ENCODE measurements around the gene ZBTB12. TPM values are rescaled to one million over a fixed set of nuclear protein-coding genes. Genes with fewer than 3 reads are reported as not detected.
"Not testable (repeated sequence)": the region's sequence is repeated elsewhere in the genome, so short reads cannot be mapped to it uniquely, and the experiment has no call there.

ZBTB12 gene
- total RNA-seq, 1 experiment from 2014 or later, result 13.3 TPM

DNA sequence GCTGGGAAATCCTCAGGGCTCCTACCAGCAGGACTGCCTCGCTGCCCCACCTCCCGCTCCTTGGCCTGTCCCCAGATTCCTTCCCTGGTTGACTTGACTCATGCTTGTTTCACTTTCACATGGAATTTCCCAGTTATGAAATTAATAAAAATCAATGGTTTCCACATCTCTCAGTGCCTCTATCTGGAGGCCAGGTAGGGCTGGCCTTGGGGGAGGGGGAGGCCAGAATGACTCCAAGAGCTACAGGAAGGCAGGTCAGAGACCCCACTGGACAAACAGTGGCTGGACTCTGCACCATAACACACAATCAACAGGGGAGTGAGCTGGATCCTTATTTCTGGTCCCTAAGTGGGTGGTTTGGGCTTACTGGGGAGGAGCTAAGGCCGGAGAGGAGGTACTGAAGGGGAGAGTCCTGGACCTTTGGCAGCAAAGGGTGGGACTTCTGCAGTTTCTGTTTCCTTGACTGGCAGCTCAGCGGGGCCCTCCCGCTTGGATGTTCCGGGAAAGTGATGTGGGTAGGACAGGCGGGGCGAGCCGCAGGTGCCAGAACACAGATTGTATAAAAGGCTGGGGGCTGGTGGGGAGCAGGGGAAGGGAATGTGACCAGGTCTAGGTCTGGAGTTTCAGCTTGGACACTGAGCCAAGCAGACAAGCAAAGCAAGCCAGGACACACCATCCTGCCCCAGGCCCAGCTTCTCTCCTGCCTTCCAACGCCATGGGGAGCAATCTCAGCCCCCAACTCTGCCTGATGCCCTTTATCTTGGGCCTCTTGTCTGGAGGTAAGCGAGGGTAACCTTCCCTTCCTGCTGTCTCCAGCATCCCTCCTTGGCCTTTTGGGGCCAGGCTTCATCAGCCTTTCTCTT lies 43.9 kb upstream of the ZBTB12 start, which contains the start of gene CFB:
CFB (plus strand) TSS at position 589 of the 863 bp plus-strand sequence; CDS start at position 716, 127 bp downstream.
- no peaks in the 10 kb centered on the region for H3K9me3 ChIP-seq (ENCODE audit: low read length)
- H3K4me3 ChIP-seq (ENCODE audit: low read length), result no peak within 1 kb of the TSS
- H4K20me1 ChIP-seq (ENCODE audit: insufficient read depth, low read depth, low read length), result no peaks in the 10 kb centered on the region
- no peaks in the 10 kb centered on the region for H3K9me2 ChIP-seq (replicated peaks; ENCODE audit: insufficient read depth, low read length)
- no peaks in the 10 kb centered on the region for H3K79me2 ChIP-seq (ENCODE audit: low read length)
- no peaks in the 10 kb centered on the region for H3K27me3 ChIP-seq (ENCODE audit: low read length)
- H2AFZ ChIP-seq (ENCODE audit: low read length), result no peak within 1 kb of the TSS
- H3K4me2 ChIP-seq (ENCODE audit: low read depth, low read length, poor library complexity, severe bottlenecking), result no peak within 1 kb of the TSS
- H3K9ac ChIP-seq (ENCODE audit: low read length), result no peak within 1 kb of the TSS
- no peak for DNase-seq
- no peak within 1 kb of the TSS for H3K27ac ChIP-seq (ENCODE audit: low read length)
- no peaks in the 10 kb centered on the region for H3K4me1 ChIP-seq (ENCODE audit: low read length)
- H3K36me3 ChIP-seq (ENCODE audit: insufficient read depth, low read length), result no peaks in the 10 kb centered on the region

DNA sequence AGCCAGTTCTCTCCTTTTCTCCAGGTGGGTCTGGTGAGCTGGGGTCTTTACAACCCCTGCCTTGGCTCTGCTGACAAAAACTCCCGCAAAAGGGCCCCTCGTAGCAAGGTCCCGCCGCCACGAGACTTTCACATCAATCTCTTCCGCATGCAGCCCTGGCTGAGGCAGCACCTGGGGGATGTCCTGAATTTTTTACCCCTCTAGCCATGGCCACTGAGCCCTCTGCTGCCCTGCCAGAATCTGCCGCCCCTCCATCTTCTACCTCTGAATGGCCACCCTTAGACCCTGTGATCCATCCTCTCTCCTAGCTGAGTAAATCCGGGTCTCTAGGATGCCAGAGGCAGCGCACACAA lies 43.2 kb upstream of the ZBTB12 start:
- Histone ChIP-seq H3K27ac (ENCODE audit: low read length) (no peak overlapping the region), H3K9me3 (ENCODE audit: low read length) (no peaks in the 10 kb centered on the region), H3K4me2 (ENCODE audit: low read depth, low read length, poor library complexity, severe bottlenecking) (no peak overlapping the region), H3K79me2 (ENCODE audit: low read length) (no peaks in the 10 kb centered on the region), H4K20me1 (ENCODE audit: insufficient read depth, low read depth, low read length) (no peaks in the 10 kb centered on the region), H3K9ac (ENCODE audit: low read length) (no peak overlapping the region), H3K9me2 (replicated peaks; ENCODE audit: insufficient read depth, low read length) (no peaks in the 10 kb centered on the region), H3K27me3 (ENCODE audit: low read length) (no peaks in the 10 kb centered on the region), H3K4me1 (ENCODE audit: low read length) (peaks cover 3% of the 10 kb centered on the region; the same call in 1 of the 2 replicates), H3K4me3 (ENCODE audit: low read length) (no peak overlapping the region), H3K36me3 (ENCODE audit: insufficient read depth, low read length) (no peaks in the 10 kb centered on the region), H2AFZ (ENCODE audit: low read length) (no peak overlapping the region)
- no peak for DNase-seq

DNA sequence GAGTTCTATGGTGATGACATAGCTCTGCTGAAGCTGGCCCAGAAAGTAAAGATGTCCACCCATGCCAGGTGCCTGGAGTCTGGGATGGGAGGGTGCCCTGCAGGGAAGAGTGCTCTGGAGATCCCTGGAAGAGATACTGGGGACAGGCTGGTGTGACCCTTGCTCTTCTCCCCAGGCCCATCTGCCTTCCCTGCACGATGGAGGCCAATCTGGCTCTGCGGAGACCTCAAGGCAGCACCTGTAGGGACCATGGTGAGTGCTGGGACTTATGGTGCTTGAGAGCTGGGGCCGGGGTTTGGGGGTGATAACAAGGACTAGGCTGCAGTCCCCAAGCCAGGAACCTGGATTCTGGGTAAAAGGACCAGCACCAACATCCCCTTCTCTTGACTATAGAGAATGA lies 41.9 kb upstream of the ZBTB12 start:
- no peaks in the 10 kb centered on the region for H3K36me3 ChIP-seq (ENCODE audit: insufficient read depth, low read length)
- H3K27ac ChIP-seq (ENCODE audit: low read length), result no peak overlapping the region
- DNase-seq, result no peak
- H4K20me1 ChIP-seq (ENCODE audit: insufficient read depth, low read depth, low read length), result no peaks in the 10 kb centered on the region
- H3K9ac ChIP-seq (ENCODE audit: low read length), result no peak overlapping the region
- H3K4me3 ChIP-seq (ENCODE audit: low read length), result no peak overlapping the region
- no peaks in the 10 kb centered on the region for H3K79me2 ChIP-seq (ENCODE audit: low read length)
- H3K27me3 ChIP-seq (ENCODE audit: low read length), result no peaks in the 10 kb centered on the region
- no peak overlapping the region for H2AFZ ChIP-seq (ENCODE audit: low read length)
- no peaks in the 10 kb centered on the region for H3K9me2 ChIP-seq (replicated peaks; ENCODE audit: insufficient read depth, low read length)
- H3K9me3 ChIP-seq (ENCODE audit: low read length), result no peaks in the 10 kb centered on the region
- peaks cover 4% of the 10 kb centered on the region; the same call in 1 of the 2 replicates for H3K4me1 ChIP-seq (ENCODE audit: low read length)
- no peak overlapping the region for H3K4me2 ChIP-seq (ENCODE audit: low read depth, low read length, poor library complexity, severe bottlenecking)

DNA sequence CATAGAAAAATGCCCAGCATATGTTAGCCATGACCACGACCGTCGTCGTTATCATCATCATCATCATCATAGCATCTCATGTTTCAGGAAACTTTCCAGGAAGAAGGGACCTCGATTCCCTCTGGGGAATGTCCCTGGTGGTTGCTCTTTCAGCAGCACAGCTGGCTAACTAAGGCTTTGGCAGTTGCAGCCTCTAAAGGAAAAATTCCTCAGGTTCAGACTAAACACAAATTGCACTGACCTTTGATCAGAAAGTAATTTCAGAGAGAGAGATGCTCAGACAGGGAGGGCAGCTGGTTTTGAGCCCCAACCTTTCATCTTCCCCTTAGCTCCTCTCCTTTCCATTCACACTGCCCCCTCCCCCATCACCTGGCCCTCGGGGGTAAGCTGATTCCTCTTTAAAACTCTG lies 38.4 kb upstream of the ZBTB12 start:
- Histone ChIP-seq H2AFZ (ENCODE audit: low read length) (no peak overlapping the region), H3K4me2 (ENCODE audit: low read depth, low read length, poor library complexity, severe bottlenecking) (no peak overlapping the region)

DNA sequence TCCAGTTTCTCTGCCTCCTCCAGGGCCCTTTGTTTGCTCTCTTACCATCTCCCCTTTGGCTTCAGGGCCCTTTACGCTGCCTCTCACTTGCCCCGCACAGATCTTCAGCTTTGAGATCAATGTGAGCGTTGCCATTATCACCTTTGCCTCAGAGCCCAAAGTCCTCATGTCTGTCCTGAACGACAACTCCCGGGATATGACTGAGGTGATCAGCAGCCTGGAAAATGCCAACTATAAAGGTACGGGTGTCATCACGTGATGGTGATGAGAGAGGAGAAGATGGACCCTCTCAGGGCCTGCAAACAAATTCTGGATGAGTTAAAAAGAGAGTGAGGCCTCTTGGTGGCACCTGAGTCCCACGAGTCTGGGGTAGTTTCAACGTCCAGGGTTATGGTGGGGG lies 33.9 kb upstream of the ZBTB12 start:
- H3K4me3 ChIP-seq (ENCODE audit: low read length), result no peak overlapping the region
- no peaks in the 10 kb centered on the region for H3K36me3 ChIP-seq (ENCODE audit: insufficient read depth, low read length)
- H3K4me2 ChIP-seq (ENCODE audit: low read depth, low read length, poor library complexity, severe bottlenecking), result no peak overlapping the region
- no peaks in the 10 kb centered on the region for H4K20me1 ChIP-seq (ENCODE audit: insufficient read depth, low read depth, low read length)
- DNase-seq, result no peak
- peaks cover 4% of the 10 kb centered on the region; the same call in 1 of the 2 replicates for H3K4me1 ChIP-seq (ENCODE audit: low read length)
- H3K9ac ChIP-seq (ENCODE audit: low read length), result no peak overlapping the region
- H2AFZ ChIP-seq (ENCODE audit: low read length), result no peak overlapping the region
- H3K27me3 ChIP-seq (ENCODE audit: low read length), result no peaks in the 10 kb centered on the region
- no peaks in the 10 kb centered on the region for H3K79me2 ChIP-seq (ENCODE audit: low read length)
- H3K9me2 ChIP-seq (replicated peaks; ENCODE audit: insufficient read depth, low read length), result no peaks in the 10 kb centered on the region
- H3K27ac ChIP-seq (ENCODE audit: low read length), result no peak overlapping the region
- no peaks in the 10 kb centered on the region for H3K9me3 ChIP-seq (ENCODE audit: low read length)

More for the DNA sequence above, 38.4 kb upstream of the ZBTB12 start:
- Histone ChIP-seq H3K9me2 (replicated peaks; ENCODE audit: insufficient read depth, low read length) (no peaks in the 10 kb centered on the region), H4K20me1 (ENCODE audit: insufficient read depth, low read depth, low read length) (no peaks in the 10 kb centered on the region), H3K36me3 (ENCODE audit: insufficient read depth, low read length) (no peaks in the 10 kb centered on the region), H3K79me2 (ENCODE audit: low read length) (no peaks in the 10 kb centered on the region), H3K4me1 (ENCODE audit: low read length) (peaks cover 4% of the 10 kb centered on the region; the same call in 1 of the 2 replicates), H3K9ac (ENCODE audit: low read length) (no peak overlapping the region), H3K27ac (ENCODE audit: low read length) (no peak overlapping the region), H3K9me3 (ENCODE audit: low read length) (no peaks in the 10 kb centered on the region), H3K27me3 (ENCODE audit: low read length) (no peaks in the 10 kb centered on the region), H3K4me3 (ENCODE audit: low read length) (no peak overlapping the region)
- DNase-seq, result peak; percentile 39

DNA sequence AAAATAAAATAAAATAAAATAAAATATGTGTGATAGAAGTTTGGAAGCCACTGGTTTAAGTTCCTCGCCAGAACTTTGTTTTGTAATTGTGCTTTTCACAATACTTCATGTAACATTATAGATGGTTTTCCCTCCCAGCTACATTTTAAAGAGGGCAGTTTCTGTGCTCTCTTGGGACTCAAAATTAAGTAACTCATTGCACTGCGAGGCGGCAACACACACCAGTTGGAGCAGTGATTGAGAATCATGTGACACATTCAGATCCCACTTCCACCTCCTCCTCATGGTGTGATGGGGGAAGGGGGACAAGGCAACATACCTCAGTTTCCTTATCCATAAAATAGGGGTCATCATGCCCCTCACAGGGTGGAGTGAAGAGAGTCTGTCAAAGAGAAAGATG lies 33.1 kb upstream of the ZBTB12 start:
- no peak overlapping the region for H3K4me2 ChIP-seq (ENCODE audit: low read depth, low read length, poor library complexity, severe bottlenecking)
- no peaks in the 10 kb centered on the region for H4K20me1 ChIP-seq (ENCODE audit: insufficient read depth, low read depth, low read length)
- DNase-seq, result no peak
- no peak overlapping the region for H3K9ac ChIP-seq (ENCODE audit: low read length)
- H3K9me2 ChIP-seq (replicated peaks; ENCODE audit: insufficient read depth, low read length), result no peaks in the 10 kb centered on the region
- H3K9me3 ChIP-seq (ENCODE audit: low read length), result no peaks in the 10 kb centered on the region
- H2AFZ ChIP-seq (ENCODE audit: low read length), result no peak overlapping the region
- H3K4me3 ChIP-seq (ENCODE audit: low read length), result no peak overlapping the region
- no peaks in the 10 kb centered on the region for H3K79me2 ChIP-seq (ENCODE audit: low read length)
- no peaks in the 10 kb centered on the region for H3K36me3 ChIP-seq (ENCODE audit: insufficient read depth, low read length)
- no peak overlapping the region for H3K27ac ChIP-seq (ENCODE audit: low read length)
- no peaks in the 10 kb centered on the region for H3K27me3 ChIP-seq (ENCODE audit: low read length)
- H3K4me1 ChIP-seq (ENCODE audit: low read length), result peaks cover under 1% of the 10 kb centered on the region; the same call in 1 of the 2 replicates

DNA sequence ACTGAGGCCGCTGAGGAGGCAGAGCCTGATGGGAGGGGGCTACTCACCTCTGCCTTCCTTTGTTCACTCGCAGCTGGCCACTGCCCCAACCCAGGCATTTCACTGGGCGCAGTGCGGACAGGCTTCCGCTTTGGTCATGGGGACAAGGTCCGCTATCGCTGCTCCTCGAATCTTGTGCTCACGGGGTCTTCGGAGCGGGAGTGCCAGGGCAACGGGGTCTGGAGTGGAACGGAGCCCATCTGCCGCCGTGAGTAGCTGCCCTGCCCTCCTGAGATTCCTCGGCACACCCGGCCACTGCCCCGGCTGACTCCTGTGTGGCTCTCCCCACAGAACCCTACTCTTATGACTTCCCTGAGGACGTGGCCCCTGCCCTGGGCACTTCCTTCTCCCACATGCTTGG lies 31.7 kb upstream of the ZBTB12 start:
- no peak overlapping the region for H3K4me2 ChIP-seq (ENCODE audit: low read depth, low read length, poor library complexity, severe bottlenecking)
- no peaks in the 10 kb centered on the region for H4K20me1 ChIP-seq (ENCODE audit: insufficient read depth, low read depth, low read length)
- no peaks in the 10 kb centered on the region for H3K36me3 ChIP-seq (ENCODE audit: insufficient read depth, low read length)
- H3K9ac ChIP-seq (ENCODE audit: low read length), result no peak overlapping the region
- no peak overlapping the region for H3K4me3 ChIP-seq (ENCODE audit: low read length)
- DNase-seq, result no peak
- H3K9me2 ChIP-seq (replicated peaks; ENCODE audit: insufficient read depth, low read length), result no peaks in the 10 kb centered on the region
- no peaks in the 10 kb centered on the region for H3K27me3 ChIP-seq (ENCODE audit: low read length)
- H2AFZ ChIP-seq (ENCODE audit: low read length), result no peak overlapping the region
- H3K27ac ChIP-seq (ENCODE audit: low read length), result no peak overlapping the region
- no peaks in the 10 kb centered on the region for H3K9me3 ChIP-seq (ENCODE audit: low read length)
- no peaks in the 10 kb centered on the region for H3K4me1 ChIP-seq (ENCODE audit: low read length)
- H3K79me2 ChIP-seq (ENCODE audit: low read length), result no peaks in the 10 kb centered on the region

DNA sequence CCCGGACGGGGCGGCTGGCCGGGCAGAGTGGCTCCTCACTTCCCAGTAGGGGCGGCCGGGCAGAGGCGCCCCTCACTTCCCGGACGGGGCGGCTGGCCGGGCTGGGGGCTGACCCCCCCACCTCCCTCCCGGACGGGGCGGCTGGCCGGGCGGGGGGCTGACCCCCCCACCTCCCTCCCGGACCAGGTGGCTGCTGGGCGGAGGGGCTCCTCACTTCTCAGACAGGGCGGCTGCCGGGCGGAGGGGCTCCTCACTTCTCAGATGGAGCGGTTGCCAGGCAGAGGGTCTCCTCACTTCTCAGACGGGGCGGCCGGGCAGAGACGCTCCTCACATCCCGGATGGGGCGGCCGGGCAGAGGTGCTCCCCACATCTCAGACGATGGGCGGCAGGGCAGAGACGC lies 30.3 kb upstream of the ZBTB12 start:
- not testable (repeated sequence) for H3K9ac ChIP-seq (ENCODE audit: low read length); H3K4me3 ChIP-seq (ENCODE audit: low read length); H3K79me2 ChIP-seq (ENCODE audit: low read length); H3K4me2 ChIP-seq (ENCODE audit: low read depth, low read length, poor library complexity, severe bottlenecking); H3K4me1 ChIP-seq (ENCODE audit: low read length); H4K20me1 ChIP-seq (ENCODE audit: insufficient read depth, low read depth, low read length); H3K27me3 ChIP-seq (ENCODE audit: low read length); H3K36me3 ChIP-seq (ENCODE audit: insufficient read depth, low read length); H3K27ac ChIP-seq (ENCODE audit: low read length); H2AFZ ChIP-seq (ENCODE audit: low read length); DNase-seq; H3K9me2 ChIP-seq (replicated peaks; ENCODE audit: insufficient read depth, low read length); H3K9me3 ChIP-seq (ENCODE audit: low read length)
